ENCODE data around the gene GBF1. TPM values are rescaled to one million over a fixed set of nuclear protein-coding genes. Genes with fewer than 3 reads are reported as not detected.
A peak's percentile ranks its signal among the peaks of the same experiment; 100 is the strongest.
"Not testable (repeated sequence)": the region's sequence is repeated elsewhere in the genome, so short reads cannot be mapped to it uniquely, and the experiment has no call there.

Gene GBF1
- total RNA-seq (29.3 TPM), polyA plus RNA-seq (22.9 TPM)

- H3K4me1 ChIP-seq (ENCODE audit: insufficient read depth): peaks cover 1% of the 10 kb centered on the region
- peak within 1 kb of the TSS; percentile 62 for H3K4me3 ChIP-seq (ENCODE audit: low read depth, low read length)
- no peaks in the 10 kb centered on the region for H3K36me3 ChIP-seq (ENCODE audit: insufficient read depth)
- DNase-seq (ENCODE audit: extremely low spot score): peak; percentile 100
- H3K27ac ChIP-seq (ENCODE audit: low read depth): peak within 1 kb of the TSS; percentile 77
- WGBS: under 1% methylated on average over 47 of the region's 47 CpGs
These were observed at the start of gene GBF1 for GRCh38 chr10:102245082-102245931. Gene GBF1, plus strand, starts transcription at chr10:102245532. Its CDS starts 13,407 bp downstream, at chr10:102258939.

GRCh38 chr10:102196893-102197292, 48.4 kb upstream of the GBF1 start:
- no peaks in the 10 kb centered on the region for H3K36me3 ChIP-seq (ENCODE audit: insufficient read depth)
- whole genome bisulfite sequencing: 69% methylated on average over 2 of the region's 2 CpGs
- H3K4me1 ChIP-seq (ENCODE audit: insufficient read depth): no peaks in the 10 kb centered on the region
- DNase-seq (ENCODE audit: extremely low spot score): no peak
- H3K27ac ChIP-seq (ENCODE audit: low read depth): no peak overlapping the region
- no peak overlapping the region for H3K4me3 ChIP-seq (ENCODE audit: low read depth, low read length)

- no peaks in the 10 kb centered on the region for H3K4me1 ChIP-seq (ENCODE audit: insufficient read depth)
- H3K36me3 ChIP-seq (ENCODE audit: insufficient read depth): no peaks in the 10 kb centered on the region
- no peak for DNase-seq (ENCODE audit: extremely low spot score)
- H3K27ac ChIP-seq (ENCODE audit: low read depth): no peak overlapping the region
- 74% methylated on average over 2 of the region's 2 CpGs for WGBS
- no peak overlapping the region for H3K4me3 ChIP-seq (ENCODE audit: low read depth, low read length)
These were observed 47.3 kb upstream of the GBF1 start for GRCh38 chr10:102198027-102198426.

GRCh38 chr10:102200751-102201640, 44.3 kb upstream of the GBF1 start:
- no peak overlapping the region for H3K4me3 ChIP-seq (ENCODE audit: low read depth, low read length)
- WGBS: 88% methylated on average over 34 of the region's 34 CpGs
- H3K4me1 ChIP-seq (ENCODE audit: insufficient read depth): no peaks in the 10 kb centered on the region
- no peak for DNase-seq (ENCODE audit: extremely low spot score)
- H3K36me3 ChIP-seq (ENCODE audit: insufficient read depth): no peaks in the 10 kb centered on the region
- no peak overlapping the region for H3K27ac ChIP-seq (ENCODE audit: low read depth)

- 53% methylated on average over 1 of the region's 1 CpG for WGBS
- DNase-seq (ENCODE audit: extremely low spot score): no peak
- Histone ChIP-seq H3K4me3 (ENCODE audit: low read depth, low read length) (no peak overlapping the region), H3K36me3 (ENCODE audit: insufficient read depth) (no peaks in the 10 kb centered on the region), H3K27ac (ENCODE audit: low read depth) (no peak overlapping the region), H3K4me1 (ENCODE audit: insufficient read depth) (no peaks in the 10 kb centered on the region)
These were observed 42.9 kb upstream of the GBF1 start for GRCh38 chr10:102202386-102202785.

GRCh38 chr10:102208311-102209035, 36.9 kb upstream of the GBF1 start:
- no peak overlapping the region for H3K27ac ChIP-seq (ENCODE audit: low read depth)
- no peaks in the 10 kb centered on the region for H3K36me3 ChIP-seq (ENCODE audit: insufficient read depth)
- no peak for DNase-seq (ENCODE audit: extremely low spot score)
- no peak overlapping the region for H3K4me3 ChIP-seq (ENCODE audit: low read depth, low read length)
- no peaks in the 10 kb centered on the region for H3K4me1 ChIP-seq (ENCODE audit: insufficient read depth)
- WGBS: 25% methylated on average over 5 of the region's 5 CpGs

GRCh38 chr10:102211615-102212299, 33.6 kb upstream of the GBF1 start:
- no peak overlapping the region for H3K27ac ChIP-seq (ENCODE audit: low read depth)
- H3K36me3 ChIP-seq (ENCODE audit: insufficient read depth): no peaks in the 10 kb centered on the region
- DNase-seq (ENCODE audit: extremely low spot score): no peak
- H3K4me1 ChIP-seq (ENCODE audit: insufficient read depth): no peaks in the 10 kb centered on the region
- 89% methylated on average over 3 of the region's 3 CpGs for WGBS
- no peak overlapping the region for H3K4me3 ChIP-seq (ENCODE audit: low read depth, low read length)

- H3K4me1 ChIP-seq (ENCODE audit: insufficient read depth); H3K27ac ChIP-seq (ENCODE audit: low read depth); H3K36me3 ChIP-seq (ENCODE audit: insufficient read depth); DNase-seq (ENCODE audit: extremely low spot score); H3K4me3 ChIP-seq (ENCODE audit: low read depth, low read length): not testable (repeated sequence)
- 65% methylated on average over 4 of the region's 4 CpGs for WGBS
These were observed 31.7 kb upstream of the GBF1 start for GRCh38 chr10:102213599-102213998.

- H3K4me1 ChIP-seq (ENCODE audit: insufficient read depth): no peaks in the 10 kb centered on the region
- no peak for DNase-seq (ENCODE audit: extremely low spot score)
- H3K36me3 ChIP-seq (ENCODE audit: insufficient read depth): no peaks in the 10 kb centered on the region
- WGBS: 84% methylated on average over 5 of the region's 5 CpGs
- no peak overlapping the region for H3K4me3 ChIP-seq (ENCODE audit: low read depth, low read length)
- no peak overlapping the region for H3K27ac ChIP-seq (ENCODE audit: low read depth)
These were observed 26.0 kb upstream of the GBF1 start for GRCh38 chr10:102219370-102219769.

- Histone ChIP-seq H3K4me3 (ENCODE audit: low read depth, low read length) (no peak overlapping the region), H3K4me1 (ENCODE audit: insufficient read depth) (no peaks in the 10 kb centered on the region), H3K36me3 (ENCODE audit: insufficient read depth) (no peaks in the 10 kb centered on the region), H3K27ac (ENCODE audit: low read depth) (no peak overlapping the region)
- no peak for DNase-seq (ENCODE audit: extremely low spot score)
These were observed 24.7 kb upstream of the GBF1 start for GRCh38 chr10:102220612-102221011.

GRCh38 chr10:102222797-102223196, 22.5 kb upstream of the GBF1 start:
- no peaks in the 10 kb centered on the region for H3K36me3 ChIP-seq (ENCODE audit: insufficient read depth)
- H3K4me3 ChIP-seq (ENCODE audit: low read depth, low read length): no peak overlapping the region
- H3K27ac ChIP-seq (ENCODE audit: low read depth): no peak overlapping the region
- no peaks in the 10 kb centered on the region for H3K4me1 ChIP-seq (ENCODE audit: insufficient read depth)
- DNase-seq (ENCODE audit: extremely low spot score): no peak
- WGBS: 83% methylated on average over 5 of the region's 5 CpGs

GRCh38 chr10:102225646-102226541, 19.4 kb upstream of the GBF1 start, which contains the start of gene ELOVL3:
Gene ELOVL3, plus strand, starts transcription at chr10:102226299. Its CDS starts 250 bp downstream, at chr10:102226549.
- no peaks in the 10 kb centered on the region for H3K4me1 ChIP-seq (ENCODE audit: insufficient read depth)
- WGBS: 6% methylated on average over 47 of the region's 47 CpGs
- no peak within 1 kb of the TSS for H3K4me3 ChIP-seq (ENCODE audit: low read depth, low read length)
- no peaks in the 10 kb centered on the region for H3K36me3 ChIP-seq (ENCODE audit: insufficient read depth)
- peak within 1 kb of the TSS; percentile 53 for H3K27ac ChIP-seq (ENCODE audit: low read depth)
- DNase-seq (ENCODE audit: extremely low spot score): peak; percentile 82

Measured in urinary bladder (tissue), 4 donors.